Astrocyte of the spinal cord (primary cell): ENCODE measurements around the gene TOP2A.

Experiments
- DNase-seq: peaks from one replicate; pipeline ENCODE4 v3.0.0; 2011; ENCODE audit warnings: low read depth, low spot score
- H3K4me3 ChIP-seq: 2 replicates; pipeline ENCODE4 v1.5.1; 2011; ENCODE audit warnings: low read depth, mild to moderate bottlenecking, low read length, moderate library complexity
- CTCF ChIP-seq: IDR thresholded peaks from 2 replicates; pipeline ENCODE4 v1.5.1; 2012; ENCODE audit warnings: low read depth, mild to moderate bottlenecking, low read length, inconsistent platforms
- in situ Hi-C: cut with HindIII; loops from 2 replicates; pipeline ENCODE4 v1.10.0; 2017; ENCODE audit warnings: low sequenced_read_pairs

Gene TOP2A

GRCh38 chr17:40458851-40459482 lies 41.3 kb upstream of the TOP2A start:
- no peak for TF ChIP-seq CTCF
- in situ Hi-C loops: no loop called here
- no peak for DNase-seq
- no peak overlapping the region for H3K4me3 ChIP-seq

- no peak overlapping the region for H3K4me3 ChIP-seq
- TF ChIP-seq CTCF: no peak
- peak; percentile 76 for DNase-seq
- in situ Hi-C loops: no loop called here
Observed at GRCh38 chr17:40457964-40458791, 40.5 kb upstream of the TOP2A start.

GRCh38 chr17:40457369-40457768 lies 39.7 kb upstream of the TOP2A start:
- in situ Hi-C loops: no loop called here
- H3K4me3 ChIP-seq: no peak overlapping the region
- TF ChIP-seq CTCF: no peak
- no peak for DNase-seq

- no peak overlapping the region for H3K4me3 ChIP-seq
- no peak for DNase-seq
- no peak for TF ChIP-seq CTCF
- in situ Hi-C loops: no loop called here
Observed at GRCh38 chr17:40456396-40456951, 38.8 kb upstream of the TOP2A start.

- no peak for DNase-seq
- no peak overlapping the region for H3K4me3 ChIP-seq
- no peak for TF ChIP-seq CTCF
- in situ Hi-C loops: no loop called here
Observed at GRCh38 chr17:40454613-40454995, 36.9 kb upstream of the TOP2A start.

GRCh38 chr17:40453881-40454612 lies 36.4 kb upstream of the TOP2A start:
- H3K4me3 ChIP-seq: no peak overlapping the region
- in situ Hi-C loops: no loop called here
- DNase-seq: no peak
- TF ChIP-seq CTCF: no peak
